IPS-15b (cell line): ENCODE measurements around the gene ASPN.
"Not testable (repeated sequence)": the region's sequence is repeated elsewhere in the genome, so short reads cannot be mapped to it uniquely, and the experiment has no call there.

Experiments used
- H3K27me3 ChIP-seq: one replicate; pipeline ENCODE4 v1.6.1; 2013; ENCODE audit warnings: low read length; ENCODE audit not compliant: control insufficient read depth, insufficient read depth
- H3K36me3 ChIP-seq: one replicate; pipeline ENCODE4 v1.6.1; 2013; ENCODE audit warnings: low read length; ENCODE audit not compliant: control insufficient read depth, insufficient read depth
- H3K4me1 ChIP-seq: one replicate; pipeline ENCODE4 v1.6.1; 2013; ENCODE audit warnings: mild to moderate bottlenecking, low read length; ENCODE audit not compliant: control insufficient read depth, insufficient read depth
- H3K4me3 ChIP-seq: one replicate; pipeline ENCODE4 v1.5.1; 2013; ENCODE audit warnings: low read depth, low read length
- H3K9ac ChIP-seq: one replicate; pipeline ENCODE4 v1.6.1; 2013; ENCODE audit warnings: low read depth, mild to moderate bottlenecking, low read length
- H3K9me3 ChIP-seq: one replicate; pipeline ENCODE4 v1.6.1; 2013; ENCODE audit warnings: mild to moderate bottlenecking, low read length; ENCODE audit not compliant: control insufficient read depth, insufficient read depth

ASPN gene

GRCh38 chr9:92426501-92427145 lies 55.7 kb downstream of the ASPN start:
- Histone ChIP-seq H3K4me3 (no peak overlapping the region), H3K9ac (no peak overlapping the region), H3K4me1 (no peaks in the 10 kb centered on the region), H3K27me3 (no peaks in the 10 kb centered on the region), H3K9me3 (no peaks in the 10 kb centered on the region), H3K36me3 (no peaks in the 10 kb centered on the region)

GRCh38 chr9:92425474-92425873 lies 56.8 kb downstream of the ASPN start:
- no peak overlapping the region for H3K9ac ChIP-seq

DNA sequence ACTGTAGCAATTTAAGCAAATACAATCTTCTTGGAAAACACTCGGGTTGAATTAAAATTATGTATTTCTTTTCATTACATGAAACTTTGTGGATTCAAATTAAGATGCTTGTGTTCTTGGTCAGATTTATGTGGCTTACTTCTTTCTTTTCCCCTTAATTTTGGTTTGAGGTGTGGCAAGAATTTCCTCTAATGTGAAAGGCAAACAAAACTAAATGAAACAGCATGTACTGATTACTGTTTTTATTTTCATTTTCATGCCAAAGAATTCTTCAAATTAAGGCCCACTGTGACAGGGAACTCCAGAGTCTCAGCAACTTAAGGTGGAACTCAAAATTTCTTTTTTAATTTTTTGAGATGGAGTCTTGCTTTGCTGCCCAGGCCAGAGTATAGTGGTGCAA lies 58.0 kb downstream of the ASPN start, which contains the start of gene OMD:
OMD (minus strand) TSS at position 132 of the 400 bp plus-strand sequence. CDS start 6,913 bp downstream, outside the sequence.
- Histone ChIP-seq H3K4me3 (no peak within 1 kb of the TSS), H3K9ac (no peak within 1 kb of the TSS), H3K27me3 (no peaks in the 10 kb centered on the region), H3K36me3 (no peaks in the 10 kb centered on the region), H3K9me3 (no peaks in the 10 kb centered on the region), H3K4me1 (no peaks in the 10 kb centered on the region)

More at GRCh38 chr9:92425474-92425873, 56.8 kb downstream of the ASPN start:
- H3K9me3 ChIP-seq, result no peaks in the 10 kb centered on the region
- H3K4me3 ChIP-seq, result no peak overlapping the region
- no peaks in the 10 kb centered on the region for H3K27me3 ChIP-seq
- H3K36me3 ChIP-seq, result no peaks in the 10 kb centered on the region
- no peaks in the 10 kb centered on the region for H3K4me1 ChIP-seq

DNA sequence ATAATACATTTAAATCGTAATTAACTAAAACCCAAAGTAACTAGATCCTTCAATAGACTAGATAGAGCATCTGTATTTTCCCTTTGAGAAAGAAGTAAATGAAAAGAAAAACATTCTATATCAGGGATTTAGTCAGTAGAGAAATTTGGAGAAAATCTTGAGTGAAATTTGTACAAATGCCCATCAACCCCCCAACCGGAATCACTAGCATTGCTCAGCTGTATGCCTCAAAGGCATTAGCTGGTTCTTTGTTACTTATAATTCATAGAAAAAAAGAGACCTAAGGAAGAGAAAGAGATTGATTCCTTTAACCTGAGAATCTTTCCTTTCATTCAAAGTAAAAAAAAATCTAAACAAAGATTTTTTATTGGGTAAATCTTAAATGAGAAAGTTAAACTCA lies 58.7 kb downstream of the ASPN start:
- no peaks in the 10 kb centered on the region for H3K27me3 ChIP-seq
- no peak overlapping the region for H3K9ac ChIP-seq
- no peaks in the 10 kb centered on the region for H3K4me1 ChIP-seq
- no peaks in the 10 kb centered on the region for H3K36me3 ChIP-seq
- H3K4me3 ChIP-seq, result no peak overlapping the region
- no peaks in the 10 kb centered on the region for H3K9me3 ChIP-seq

- H3K4me3 ChIP-seq, result no peak overlapping the region
- H3K4me1 ChIP-seq, result no peaks in the 10 kb centered on the region
- no peaks in the 10 kb centered on the region for H3K9me3 ChIP-seq
These were observed 59.5 kb downstream of the ASPN start for GRCh38 chr9:92422611-92423338.

GRCh38 chr9:92414566-92414965 lies 67.7 kb downstream of the ASPN start:
- no peak overlapping the region for H3K9ac ChIP-seq
- H3K36me3 ChIP-seq, result no peaks in the 10 kb centered on the region
- no peaks in the 10 kb centered on the region for H3K9me3 ChIP-seq
- no peak overlapping the region for H3K4me3 ChIP-seq
- no peaks in the 10 kb centered on the region for H3K27me3 ChIP-seq
- H3K4me1 ChIP-seq, result no peaks in the 10 kb centered on the region

More at GRCh38 chr9:92422611-92423338, 59.5 kb downstream of the ASPN start:
- no peak overlapping the region for H3K9ac ChIP-seq
- H3K27me3 ChIP-seq, result no peaks in the 10 kb centered on the region
- no peaks in the 10 kb centered on the region for H3K36me3 ChIP-seq

DNA sequence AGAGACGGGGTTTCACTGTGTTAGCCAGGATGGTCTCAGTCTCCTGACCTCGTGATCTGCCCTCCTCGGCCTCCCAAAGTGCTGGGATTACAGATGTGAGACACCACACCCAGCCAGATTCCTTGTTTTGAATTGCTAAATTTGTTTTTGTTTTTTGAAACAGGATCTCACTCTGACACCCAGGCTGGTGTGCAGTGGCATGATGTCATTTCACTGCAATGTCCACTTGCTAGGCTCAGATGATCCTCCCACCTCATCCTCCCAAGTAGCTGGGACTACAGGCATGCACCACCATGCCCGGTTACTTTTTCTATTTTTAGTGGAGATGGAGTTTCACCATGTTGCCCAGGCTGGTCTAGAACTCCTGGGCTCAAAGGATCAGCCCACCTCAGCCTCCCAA lies 71.1 kb downstream of the ASPN start:
- not testable (repeated sequence) for H3K9ac ChIP-seq, H3K4me1 ChIP-seq, H3K27me3 ChIP-seq, H3K4me3 ChIP-seq, H3K36me3 ChIP-seq, H3K9me3 ChIP-seq

DNA sequence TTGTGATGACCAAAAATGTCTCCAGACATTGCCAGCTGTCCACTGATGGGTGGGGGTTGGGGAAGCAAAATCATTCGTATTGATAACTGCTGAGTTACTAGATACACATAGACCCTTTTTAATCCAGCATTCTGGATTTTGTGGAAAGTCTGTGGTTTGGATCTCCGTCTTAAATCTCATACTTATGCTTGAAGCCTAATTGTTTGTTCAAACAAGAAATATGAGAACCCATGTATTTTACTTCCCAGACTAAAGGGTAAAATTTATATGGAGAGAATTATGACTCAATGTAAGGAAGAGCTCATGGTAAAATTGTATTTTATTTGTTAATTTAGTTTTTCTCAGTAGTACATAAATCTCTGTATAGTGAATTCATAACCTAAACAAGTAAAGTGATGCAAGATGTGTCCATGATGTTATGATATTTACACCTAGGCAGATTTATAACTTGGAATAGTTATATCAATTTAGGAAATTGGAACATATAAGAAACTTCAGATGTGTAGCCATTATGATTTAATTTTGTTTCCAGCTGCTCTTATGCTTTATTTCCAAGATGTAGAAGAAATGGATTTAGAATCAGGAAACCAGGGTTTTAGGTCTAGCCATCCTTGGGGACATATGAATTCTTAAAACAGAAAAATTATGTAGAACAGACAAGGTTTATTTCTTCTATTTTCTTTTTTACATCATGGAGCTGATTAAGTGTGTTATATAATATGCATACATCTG lies 73.4 kb downstream of the ASPN start:
- Histone ChIP-seq H3K27me3 (no peaks in the 10 kb centered on the region), H3K4me3 (no peak overlapping the region), H3K36me3 (no peaks in the 10 kb centered on the region), H3K4me1 (no peaks in the 10 kb centered on the region), H3K9ac (no peak overlapping the region), H3K9me3 (no peaks in the 10 kb centered on the region)

DNA sequence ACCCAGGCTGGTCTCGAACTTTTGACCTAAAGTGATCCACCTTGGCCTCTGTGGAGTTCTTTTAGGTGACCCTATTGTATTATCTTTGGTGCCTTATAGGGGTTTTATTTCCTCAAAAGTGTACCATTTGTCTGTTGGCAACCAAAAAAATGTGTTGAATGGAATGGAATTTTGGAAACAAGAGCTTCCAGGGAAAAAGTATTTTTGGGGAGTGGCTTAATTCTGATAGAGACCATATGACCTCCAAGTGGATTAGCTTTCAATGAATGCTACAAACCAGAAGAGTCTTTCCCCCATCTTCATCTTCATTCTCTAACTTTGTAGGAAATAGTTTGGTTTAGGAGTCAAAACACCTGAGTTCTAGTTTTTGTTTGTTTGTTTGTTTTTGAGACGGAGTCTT lies 74.5 kb downstream of the ASPN start:
- Histone ChIP-seq H3K9ac (no peak overlapping the region), H3K9me3 (no peaks in the 10 kb centered on the region), H3K4me1 (no peaks in the 10 kb centered on the region), H3K36me3 (no peaks in the 10 kb centered on the region), H3K27me3 (no peaks in the 10 kb centered on the region), H3K4me3 (no peak overlapping the region)

- Histone ChIP-seq H3K4me1 (no peaks in the 10 kb centered on the region), H3K9ac (no peak overlapping the region), H3K27me3 (no peaks in the 10 kb centered on the region), H3K36me3 (no peaks in the 10 kb centered on the region), H3K4me3 (no peak overlapping the region), H3K9me3 (no peaks in the 10 kb centered on the region)
These were observed 75.8 kb downstream of the ASPN start for GRCh38 chr9:92406477-92406876.
